H9 (cell line): ENCODE results near the gene DHRS2. TPM values are rescaled to one million over a fixed set of nuclear protein-coding genes. Genes with fewer than 3 reads are reported as not detected.
A peak's percentile ranks its signal among the peaks of the same experiment; 100 is the strongest.

Experiments used
- DNase-seq: peaks from one replicate; pipeline ENCODE4 v3.0.0-alpha.2; 2017
- H2AFZ ChIP-seq: one replicate; pipeline ENCODE4 v1.6.1; 2013; ENCODE audit warnings: mild to moderate bottlenecking, low read length, control low read depth, moderate library complexity
- H2AK5ac ChIP-seq: 2 replicates; pipeline ENCODE4 v1.6.1; 2013; ENCODE audit warnings: low read length, control low read depth, mixed read lengths; ENCODE audit not compliant: insufficient read length
- H2BK120ac ChIP-seq: one replicate; pipeline ENCODE4 v1.6.1; 2013; ENCODE audit warnings: low read depth, mild to moderate bottlenecking, low read length, control low read depth, inconsistent platforms; ENCODE audit not compliant: poor library complexity, severe bottlenecking
- H2BK12ac ChIP-seq: 2 replicates; pipeline ENCODE4 v1.6.1; 2013; ENCODE audit warnings: low read length, control low read depth, mixed read lengths, low read depth; ENCODE audit not compliant: insufficient read length
- H2BK15ac ChIP-seq: 2 replicates; pipeline ENCODE4 v1.6.1; 2013; ENCODE audit warnings: low read depth, low read length, control low read depth
- H2BK20ac ChIP-seq: one replicate; pipeline ENCODE4 v1.6.1; 2013; ENCODE audit warnings: low read depth, mild to moderate bottlenecking, low read length, control low read depth, inconsistent platforms; ENCODE audit not compliant: poor library complexity, severe bottlenecking
- H2BK5ac ChIP-seq: 2 replicates; pipeline ENCODE4 v1.6.1; 2013; ENCODE audit warnings: low read length, control low read depth, mixed read lengths; ENCODE audit not compliant: insufficient read length
- H3K14ac ChIP-seq: 2 replicates; pipeline ENCODE4 v1.6.1; 2013; ENCODE audit warnings: low read length, control low read depth; ENCODE audit not compliant: insufficient read depth
- H3K18ac ChIP-seq: 2 replicates; pipeline ENCODE4 v1.6.1; 2013; ENCODE audit warnings: low read depth, mild to moderate bottlenecking, mixed read lengths, low read length, control low read depth; ENCODE audit not compliant: insufficient read length
- H3K23ac ChIP-seq: 2 replicates; pipeline ENCODE4 v1.6.1; 2013; ENCODE audit warnings: low read length, control low read depth, mixed read lengths, low read depth; ENCODE audit not compliant: insufficient read length
- H3K23me2 ChIP-seq: 2 replicates; pipeline ENCODE4 v1.6.1; 2013; ENCODE audit warnings: low read depth, mild to moderate bottlenecking, mixed read lengths, low read length, control low read depth; ENCODE audit not compliant: insufficient read length, poor library complexity, severe bottlenecking
- H3K27ac ChIP-seq: 2 replicates; pipeline ENCODE4 v1.5.1; 2013; ENCODE audit warnings: low read length, control low read depth, mixed read lengths, low read depth; ENCODE audit not compliant: insufficient read length
- H3K27me3 ChIP-seq: 2 replicates; pipeline ENCODE4 v1.6.1; 2013; ENCODE audit warnings: low read length, control low read depth, inconsistent platforms; ENCODE audit not compliant: insufficient read depth
- H3K4ac ChIP-seq: 2 replicates; pipeline ENCODE4 v1.6.1; 2013; ENCODE audit warnings: low read depth, mild to moderate bottlenecking, control low read depth, inconsistent platforms, low read length, moderate library complexity
- H3K4me1 ChIP-seq: 2 replicates; pipeline ENCODE4 v1.6.1; 2013; ENCODE audit warnings: low read length, control low read depth, inconsistent platforms; ENCODE audit not compliant: insufficient read depth
- H3K4me2 ChIP-seq: 2 replicates; pipeline ENCODE4 v1.6.1; 2013; ENCODE audit warnings: low read length, control low read depth, mixed read lengths; ENCODE audit not compliant: insufficient read length, insufficient read depth
- H3K56ac ChIP-seq: 2 replicates; pipeline ENCODE4 v1.6.1; 2013; ENCODE audit warnings: low read depth, mild to moderate bottlenecking, mixed read lengths, low read length, control low read depth; ENCODE audit not compliant: insufficient read length
- H3K79me1 ChIP-seq: 2 replicates; pipeline ENCODE4 v1.6.1; 2013; ENCODE audit warnings: low read depth, mild to moderate bottlenecking, moderate library complexity, low read length, control low read depth, inconsistent platforms; ENCODE audit not compliant: insufficient read depth, poor library complexity, severe bottlenecking
- H3K79me2 ChIP-seq: 2 replicates; pipeline ENCODE4 v1.6.1; 2013; ENCODE audit warnings: low read length, control low read depth, inconsistent platforms; ENCODE audit not compliant: insufficient read depth
- H3K9ac ChIP-seq: 2 replicates; pipeline ENCODE4 v1.6.1; 2013; ENCODE audit warnings: low read length, control low read depth, mixed read lengths; ENCODE audit not compliant: insufficient read length; ENCODE audit errors: extremely low read depth
- H3K9me3 ChIP-seq: one replicate; pipeline ENCODE4 v1.6.1; 2013; ENCODE audit warnings: low read depth, low read length, inconsistent platforms; ENCODE audit not compliant: control insufficient read depth
- H3T11ph ChIP-seq: one replicate; pipeline ENCODE4 v1.6.1; 2013; ENCODE audit warnings: mild to moderate bottlenecking, low read length, control low read depth, inconsistent platforms
- H4K20me1 ChIP-seq: one replicate; pipeline ENCODE4 v1.6.1; 2013; ENCODE audit not compliant: control insufficient read depth, insufficient read length, insufficient read depth
- H4K5ac ChIP-seq: 2 replicates; pipeline ENCODE4 v1.6.1; 2013; ENCODE audit warnings: low read depth, mild to moderate bottlenecking, mixed read lengths, low read length, control low read depth; ENCODE audit not compliant: insufficient read length
- H4K8ac ChIP-seq: replicated peaks from 2 replicates; pipeline ENCODE4 v1.6.1; 2013; ENCODE audit warnings: low read length, control low read depth, mixed read lengths, low read depth; ENCODE audit not compliant: insufficient read length
- H4K91ac ChIP-seq: 2 replicates; pipeline ENCODE4 v1.6.1; 2013; ENCODE audit warnings: low read depth, mild to moderate bottlenecking, moderate library complexity, mixed read lengths, low read length, control low read depth; ENCODE audit not compliant: insufficient read length
- H3K27ac Mint-ChIP-seq, 3 experiments: 2 replicates in 2 of 3; 3 replicates in 1 of 3; pipeline ENCODE4 v1.8.0; 2020 to 2021; ENCODE audit warnings: mixed read lengths in 3 of 3, mild to moderate bottlenecking in 1 of 3, moderate library complexity in 1 of 3
- H3K27me3 Mint-ChIP-seq: 2 replicates; pipeline ENCODE4 v1.8.0; 2021; ENCODE audit warnings: low read depth, mild to moderate bottlenecking, moderate library complexity, mixed read lengths
- H3K36me3 Mint-ChIP-seq, 3 experiments: 2 replicates in 2 of 3; 3 replicates in 1 of 3; pipeline ENCODE4 v1.8.0; 2020 to 2021; ENCODE audit warnings: low read depth in 3 of 3, mixed read lengths in 3 of 3; ENCODE audit not compliant: insufficient read depth in 1 of 3
- H3K4me1 Mint-ChIP-seq, 2 experiments: 2 replicates each; pipeline ENCODE4 v1.8.0; 2020; ENCODE audit warnings: mixed read lengths in 2 of 2
- H3K4me3 Mint-ChIP-seq, 2 experiments: 2 replicates in 1 of 2; 3 replicates in 1 of 2; pipeline ENCODE4 v1.8.0; 2020 to 2021; ENCODE audit warnings: mild to moderate bottlenecking in 2 of 2, mixed read lengths in 2 of 2, moderate library complexity in 1 of 2
- H3K9me3 Mint-ChIP-seq, 2 experiments: 2 replicates in 1 of 2; 3 replicates in 1 of 2; pipeline ENCODE4 v1.8.0; 2020; ENCODE audit warnings: mild to moderate bottlenecking in 2 of 2, mixed read lengths in 2 of 2, moderate library complexity in 1 of 2
- WGBS: extraction: QIAGEN DNeasy Blood & Tissue Kit; methylation state at CpG from one replicate; pipeline ENCODE4 v1.1.7; 2013; ENCODE audit warnings: missing lambda C conversion rate, low lambda C conversion rate, mixed read lengths; ENCODE audit not compliant: insufficient read length; ENCODE audit errors: extremely low coverage; 5-methylcytosine and 5-hydroxymethylcytosine counted together
- total RNA-seq: library from RNA; stranded (reverse); gene quantifications from 2 replicates; pipeline ENCODE4 v1.2.1, GENCODE V29; 2021
- TF ChIP-seq, protein P1 (sequence below): fragments of 200-600 bp; sonication (generic); conservative IDR thresholded peaks from 3 replicates; pipeline ENCODE4 v1.8.0; 2021; ENCODE audit warnings: antibody characterized with exemption, mild to moderate bottlenecking

DHRS2 gene
- total RNA-seq, 1 experiment from 2014 or later = 0.66 TPM

DNA sequence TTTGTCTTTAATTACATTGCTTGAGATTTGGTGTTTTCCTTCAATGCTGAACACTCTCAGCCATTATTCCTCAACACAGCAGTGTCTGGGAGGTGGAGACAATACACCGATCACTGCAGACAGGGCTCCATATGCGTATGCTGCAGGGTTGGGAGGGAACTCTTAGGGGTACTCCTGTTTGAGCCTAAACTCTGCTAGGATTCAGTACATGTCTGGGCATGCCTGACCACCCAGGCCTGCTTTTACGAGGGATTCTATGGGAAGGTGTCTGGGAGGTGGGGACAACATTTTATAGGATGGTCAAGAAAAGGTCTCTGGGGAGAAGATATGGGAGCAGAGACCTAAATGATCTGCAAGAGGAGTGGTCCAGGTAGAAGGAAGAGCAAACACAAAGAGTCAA, 34.3 kb downstream of the DHRS2 start:
- no peak overlapping the region for H3K4me3 Mint-ChIP-seq

More for the DNA sequence above, 34.3 kb downstream of the DHRS2 start:
- Histone ChIP-seq H3K23me2 (no peaks in the 10 kb centered on the region), H2BK120ac (no peak overlapping the region), H3K27ac (no peak overlapping the region), H3K79me2 (no peaks in the 10 kb centered on the region), H3K14ac (no peak overlapping the region), H2BK15ac (no peak overlapping the region), H3K9me3 (no peaks in the 10 kb centered on the region), H4K20me1 (no peaks in the 10 kb centered on the region), H3K9ac (no peak overlapping the region), H3K4ac (no peak overlapping the region), H3T11ph (no peak overlapping the region), H3K4me1 (no peaks in the 10 kb centered on the region), H3K27me3 (no peaks in the 10 kb centered on the region), H3K56ac (no peak overlapping the region), H2AFZ (no peak overlapping the region), H3K79me1 (no peaks in the 10 kb centered on the region), H2BK20ac (no peak overlapping the region), H4K91ac (no peak overlapping the region), H2BK12ac (no peak overlapping the region), H4K8ac (no peak overlapping the region), H3K4me2 (no peak overlapping the region), H4K5ac (no peak overlapping the region), H3K18ac (no peak overlapping the region), H3K23ac (no peak overlapping the region), H2AK5ac (no peak overlapping the region), H2BK5ac (no peak overlapping the region)
- no CpG with 5 or more reads among the region's 3 CpGs for WGBS
- Mint-ChIP-seq H3K27me3 (peaks cover 3% of the 10 kb centered on the region; the same call in 1 of the 2 replicates), H3K9me3 (peaks cover 0 to 30% of the 10 kb centered on the region in 2 experiments; a peak in 2 of 5 replicates), H3K4me1 (peaks cover 3% of the 10 kb centered on the region in 2 experiments; a peak in 1 of 4 replicates), H3K27ac (peak overlapping the region in 1 of 3 experiments; percentile 90; a peak in 2 of 7 replicates), H3K36me3 (peaks cover 0 to 7% (median 0%) of the 10 kb centered on the region in 3 experiments; a peak in 1 of 7 replicates)
- TF ChIP-seq, protein P1, sequence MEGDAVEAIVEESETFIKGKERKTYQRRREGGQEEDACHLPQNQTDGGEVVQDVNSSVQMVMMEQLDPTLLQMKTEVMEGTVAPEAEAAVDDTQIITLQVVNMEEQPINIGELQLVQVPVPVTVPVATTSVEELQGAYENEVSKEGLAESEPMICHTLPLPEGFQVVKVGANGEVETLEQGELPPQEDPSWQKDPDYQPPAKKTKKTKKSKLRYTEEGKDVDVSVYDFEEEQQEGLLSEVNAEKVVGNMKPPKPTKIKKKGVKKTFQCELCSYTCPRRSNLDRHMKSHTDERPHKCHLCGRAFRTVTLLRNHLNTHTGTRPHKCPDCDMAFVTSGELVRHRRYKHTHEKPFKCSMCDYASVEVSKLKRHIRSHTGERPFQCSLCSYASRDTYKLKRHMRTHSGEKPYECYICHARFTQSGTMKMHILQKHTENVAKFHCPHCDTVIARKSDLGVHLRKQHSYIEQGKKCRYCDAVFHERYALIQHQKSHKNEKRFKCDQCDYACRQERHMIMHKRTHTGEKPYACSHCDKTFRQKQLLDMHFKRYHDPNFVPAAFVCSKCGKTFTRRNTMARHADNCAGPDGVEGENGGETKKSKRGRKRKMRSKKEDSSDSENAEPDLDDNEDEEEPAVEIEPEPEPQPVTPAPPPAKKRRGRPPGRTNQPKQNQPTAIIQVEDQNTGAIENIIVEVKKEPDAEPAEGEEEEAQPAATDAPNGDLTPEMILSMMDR = no peak
- DNase-seq = no peak
